Measurements from ENCODE around the gene TFF1. TPM values are rescaled to one million over a fixed set of nuclear protein-coding genes. Genes with fewer than 3 reads are reported as not detected.
A peak's percentile ranks its signal among the peaks of the same experiment; 100 is the strongest.

Gene TFF1
- total RNA-seq, 1 experiment from 2014 or later, result 111 TPM

GRCh38 chr21:42338729-42339715 lies 27.3 kb downstream of the TFF1 start:
- intact Hi-C loops (cut with micrococcal nuclease), result loop anchor here (1.0 kb wide), 5 partner anchors 12 to 111 kb away; partner anchors contain the start of gene TFF1
- CTCF ChIA-PET, result interaction anchor here (0.6 to 1.7 kb wide), 6 partner anchors 12 to 45 kb away, joined by 5 to 23 read pairs (median 10); partner anchors contain the start of gene TFF2
- ATAC-seq, result no peak

GRCh38 chr21:42337830-42338728 lies 28.3 kb downstream of the TFF1 start:
- peak overlapping the region; percentile 66 for H2AFZ ChIP-seq (ENCODE audit: low read length)
- peak overlapping the region; percentile 41 for H3K4me3 ChIP-seq (ENCODE audit: low read length)
- DNase-seq (peak; percentile 95), ATAC-seq (peak; percentile 92)
- no peaks in the 10 kb centered on the region for H3K9me2 ChIP-seq (replicated peaks; ENCODE audit: low read length)
- POLR2A ChIA-PET (ENCODE audit: unreplicated experiment), result interaction anchor here (0.6 to 1.4 kb wide), 2 partner anchors 29 to 130 kb away, joined by 3 to 4 read pairs; partner anchors contain the start of gene TFF1
- no peaks in the 10 kb centered on the region for H3K27me3 ChIP-seq (ENCODE audit: low read length)
- H3K9ac ChIP-seq (ENCODE audit: low read length), result peak overlapping the region; percentile 77
- H3K4me1 ChIP-seq (ENCODE audit: insufficient read depth, low read length), result peaks cover 15% of the 10 kb centered on the region
- no peaks in the 10 kb centered on the region for H4K20me1 ChIP-seq (ENCODE audit: low read length)
- peak overlapping the region; percentile 94 for H3K27ac ChIP-seq (ENCODE audit: low read length)
- CTCF ChIA-PET, result interaction anchor here (0.6 to 1.7 kb wide), 8 partner anchors 11 to 46 kb away, joined by 3 to 23 read pairs (median 6); partner anchors contain the start of gene TFF2
- H3K9me3 ChIP-seq (ENCODE audit: low read length), result no peaks in the 10 kb centered on the region
- BruUV-seq (replicated peaks), result TSS peak; percentile 80
- TF ChIP-seq CTCF (conservative IDR thresholded peaks at IDR 0.05; ENCODE audit: low read depth, low read length), result peak; percentile 92
- TF ChIP-seq EZH2phosphoT487 (IDR thresholded peaks at IDR 0.05; ENCODE audit: borderline replicate concordance, low read length), result no peak
- no peaks in the 10 kb centered on the region for H3K36me3 ChIP-seq (ENCODE audit: low read depth, low read length)
- peak overlapping the region; percentile 69 for H3K4me2 ChIP-seq (ENCODE audit: low read length)
- intact Hi-C loops (cut with micrococcal nuclease), result loop anchor here (1.0 kb wide), 5 partner anchors 13 to 112 kb away; partner anchors contain the start of gene TFF1
- no peaks in the 10 kb centered on the region for H3F3A ChIP-seq (ENCODE audit: low read length, unreplicated experiment)
- no peaks in the 10 kb centered on the region for H3K79me2 ChIP-seq (ENCODE audit: low read length)

More at GRCh38 chr21:42338729-42339715, 27.3 kb downstream of the TFF1 start:
- no TSS peak for BruUV-seq (replicated peaks)
- no peaks in the 10 kb centered on the region for H3K36me3 ChIP-seq (ENCODE audit: low read depth, low read length)
- peak overlapping the region; percentile 69 for H3K4me2 ChIP-seq (ENCODE audit: low read length)
- TF ChIP-seq CTCF (conservative IDR thresholded peaks at IDR 0.05; ENCODE audit: low read depth, low read length), result no peak
- no peak for TF ChIP-seq EZH2 (IDR thresholded peaks at IDR 0.05; ENCODE audit: low read length, unreplicated experiment)
- no peak for TF ChIP-seq EZH2phosphoT487 (IDR thresholded peaks at IDR 0.05; ENCODE audit: borderline replicate concordance, low read length)
- no peaks in the 10 kb centered on the region for H3K9me2 ChIP-seq (replicated peaks; ENCODE audit: low read length)
- DNase-seq, result no peak
- H4K20me1 ChIP-seq (ENCODE audit: low read length), result no peaks in the 10 kb centered on the region
- H3K9ac ChIP-seq (ENCODE audit: low read length), result peak overlapping the region; percentile 77
- no peaks in the 10 kb centered on the region for H3F3A ChIP-seq (ENCODE audit: low read length, unreplicated experiment)
- no peaks in the 10 kb centered on the region for H3K79me2 ChIP-seq (ENCODE audit: low read length)
- POLR2A ChIA-PET (ENCODE audit: unreplicated experiment), result interaction anchor here (1.4 kb wide), 1 partner anchor 28 kb away, joined by 4 read pairs; the partner anchor contains the start of gene TFF1
- H3K9me3 ChIP-seq (ENCODE audit: low read length), result no peaks in the 10 kb centered on the region
- peaks cover 15% of the 10 kb centered on the region for H3K4me1 ChIP-seq (ENCODE audit: insufficient read depth, low read length)
- H2AFZ ChIP-seq (ENCODE audit: low read length), result no peak overlapping the region
- H3K27me3 ChIP-seq (ENCODE audit: low read length), result no peaks in the 10 kb centered on the region
- H3K27ac ChIP-seq (ENCODE audit: low read length), result peak overlapping the region; percentile 94
- no peak overlapping the region; the same call in 1 of the 2 replicates for H3K4me3 ChIP-seq (ENCODE audit: low read length)

Measured in PC-3 (cell line).